Kidney (tissue), 14 donors: ENCODE data around the gene WNT2B. TPM values are rescaled to one million over a fixed set of nuclear protein-coding genes. Genes with fewer than 3 reads are reported as not detected.

Experiments
- DNase-seq, 5 donors: peaks; one replicate each; pipeline ENCODE4 v3.0.0-alpha.2; 2013 to 2020
- FAIRE-seq: peaks from 2 replicates; lab custom pipeline; 2012; peaks lifted over from hg19 to GRCh38; lab: Jason Lieb, UNC
- H3K27ac ChIP-seq, 2 donors: one replicate each; pipeline ENCODE4 v1.7.0; 2013; ENCODE audit warnings: low read depth in 2 of 2, low read length in 2 of 2, inconsistent platforms in 1 of 2
- H3K27me3 ChIP-seq: one replicate; pipeline ENCODE4 v1.7.1; 2013; ENCODE audit warnings: low read length, inconsistent platforms; ENCODE audit not compliant: control insufficient read depth, insufficient read depth
- H3K36me3 ChIP-seq, 3 donors: one replicate each; pipeline versions ENCODE4 v1.7.0 to v1.7.1; 2013; ENCODE audit warnings: low read length in 3 of 3, control low read depth in 1 of 3, inconsistent platforms in 1 of 3; ENCODE audit not compliant: insufficient read depth in 3 of 3, control insufficient read depth in 2 of 3
- H3K4me1 ChIP-seq, 3 donors: one replicate each; pipeline versions ENCODE4 v1.7.0 to v1.7.1; 2013; ENCODE audit warnings: low read length in 3 of 3, inconsistent platforms in 1 of 3, low read depth in 1 of 3; ENCODE audit not compliant: control insufficient read depth in 2 of 3, insufficient read depth in 2 of 3
- H3K4me3 ChIP-seq, 3 donors: one replicate each; pipeline versions ENCODE4 v1.7.0 to v1.8.1; 2013; ENCODE audit warnings: low read length in 3 of 3, control low read depth in 1 of 3, inconsistent platforms in 1 of 3
- H3K9ac ChIP-seq, 3 donors: one replicate each; pipeline versions ENCODE4 v1.7.0 to v1.7.1; 2013; ENCODE audit warnings: low read length in 3 of 3, control low read depth in 1 of 3, inconsistent platforms in 1 of 3
- H3K9me3 ChIP-seq, 3 donors: one replicate each; pipeline versions ENCODE4 v1.7.0 to v1.7.1; 2013; ENCODE audit warnings: low read length in 3 of 3, control low read depth in 1 of 3, inconsistent platforms in 1 of 3; ENCODE audit not compliant: control insufficient read depth in 2 of 3, insufficient read depth in 1 of 3
- intact Hi-C: fragments of 100-400 bp; cut with DNase I; formaldehyde crosslinking; loops from one replicate; pipeline ENCODE4 v1.11.1; 2022
- polyA plus RNA-seq: library from polyadenylated mRNA; stranded (reverse); fragments of 350-450 nt; fragmentation: Illumina TruSeq; extraction: RNeasy Lipid Tissue Mini Kit (QIAGEN cat#74804); gene quantifications from one replicate; pipeline ENCODE4 v1.2.3, GENCODE V29; 2014; ENCODE audit warnings: low read depth, low replicate concordance; ENCODE audit not compliant: insufficient read depth
- total RNA-seq: library from RNA; stranded (reverse); fragmentation: NEBNext Ultra II Directional; extraction: Animal tissue kit (Norgen Biotek cat#: 25700); gene quantifications from one replicate; pipeline ENCODE4 v1.2.1, GENCODE V29; 2021
- TF ChIP-seq, protein P1 (sequence below): IDR thresholded peaks from 3 replicates; pipeline ENCODE4 v1.5.1; 2012; ENCODE audit warnings: mild to moderate bottlenecking, moderate library complexity, borderline replicate concordance; ENCODE audit not compliant: insufficient read depth; ENCODE audit errors: extremely low read depth
- donor health status: control.
- donor health status: control.
- donor health status: control.
- donor health status: control.
- donor health status: control.
- donor health status: DM: yes; HTN: yes; CAD: no.
- donor health status: Normal renal cell carcinoma (clear cell type).

Gene WNT2B
- total and polyA plus RNA-seq, 2 donors from 2014 or later = 0.75 to 4.7 TPM

DNA sequence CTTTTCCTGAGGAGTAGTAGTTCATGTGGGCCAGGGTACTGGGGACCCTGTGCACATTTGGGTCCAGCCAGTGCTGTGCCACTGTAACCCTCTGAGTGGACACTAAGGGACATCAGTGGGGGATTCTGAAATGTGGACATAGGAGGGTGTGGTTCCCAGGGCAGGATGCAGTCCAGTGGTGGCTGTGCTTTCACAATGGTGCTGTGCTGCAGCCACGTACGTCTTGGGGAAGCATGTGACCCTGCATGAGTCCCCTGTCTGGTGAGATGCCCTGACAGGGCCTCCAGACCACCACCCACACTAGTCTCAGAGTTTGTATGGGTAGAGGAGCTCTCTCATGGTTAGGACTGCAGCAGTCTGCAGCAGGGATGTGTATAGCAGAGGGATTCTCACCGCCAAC is 37.8 kb upstream of the WNT2B start:
- FAIRE-seq = no peak
- TF ChIP-seq, protein P1, sequence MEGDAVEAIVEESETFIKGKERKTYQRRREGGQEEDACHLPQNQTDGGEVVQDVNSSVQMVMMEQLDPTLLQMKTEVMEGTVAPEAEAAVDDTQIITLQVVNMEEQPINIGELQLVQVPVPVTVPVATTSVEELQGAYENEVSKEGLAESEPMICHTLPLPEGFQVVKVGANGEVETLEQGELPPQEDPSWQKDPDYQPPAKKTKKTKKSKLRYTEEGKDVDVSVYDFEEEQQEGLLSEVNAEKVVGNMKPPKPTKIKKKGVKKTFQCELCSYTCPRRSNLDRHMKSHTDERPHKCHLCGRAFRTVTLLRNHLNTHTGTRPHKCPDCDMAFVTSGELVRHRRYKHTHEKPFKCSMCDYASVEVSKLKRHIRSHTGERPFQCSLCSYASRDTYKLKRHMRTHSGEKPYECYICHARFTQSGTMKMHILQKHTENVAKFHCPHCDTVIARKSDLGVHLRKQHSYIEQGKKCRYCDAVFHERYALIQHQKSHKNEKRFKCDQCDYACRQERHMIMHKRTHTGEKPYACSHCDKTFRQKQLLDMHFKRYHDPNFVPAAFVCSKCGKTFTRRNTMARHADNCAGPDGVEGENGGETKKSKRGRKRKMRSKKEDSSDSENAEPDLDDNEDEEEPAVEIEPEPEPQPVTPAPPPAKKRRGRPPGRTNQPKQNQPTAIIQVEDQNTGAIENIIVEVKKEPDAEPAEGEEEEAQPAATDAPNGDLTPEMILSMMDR = no peak

GRCh38 chr1:112472142-112472541 is 36.6 kb upstream of the WNT2B start:
- H3K27me3 ChIP-seq = no peaks in the 10 kb centered on the region
- no peak overlapping the region for H3K9ac ChIP-seq
- TF ChIP-seq, protein P1 = no peak
- H3K36me3 ChIP-seq = peaks cover 0 to 4% (median 0%) of the 10 kb centered on the region in 3 donors
- DNase-seq (no peak), FAIRE-seq (no peak)
- H3K4me3 ChIP-seq = no peak overlapping the region
- intact Hi-C loops = loop anchor here (10.0 kb wide), 1 partner anchor 87 kb away; no protein-coding TSS in a partner anchor
- H3K27ac ChIP-seq = no peak overlapping the region
- no peaks in the 10 kb centered on the region for H3K4me1 ChIP-seq
- peaks cover 0 to 3% (median 0%) of the 10 kb centered on the region in 3 donors for H3K9me3 ChIP-seq

More for the DNA sequence above, 37.8 kb upstream of the WNT2B start:
- intact Hi-C loops = loop anchor here (10.0 kb wide), 1 partner anchor 86 kb away; no protein-coding TSS in a partner anchor
- Histone ChIP-seq H3K9me3 (no peaks in the 10 kb centered on the region), H3K9ac (no peak overlapping the region), H3K27me3 (no peaks in the 10 kb centered on the region), H3K4me1 (peaks cover 0 to 3% (median 0%) of the 10 kb centered on the region in 3 donors), H3K4me3 (no peak overlapping the region), H3K36me3 (no peaks in the 10 kb centered on the region), H3K27ac (no peak overlapping the region)
- DNase-seq = no peak

- no peak for FAIRE-seq
- H3K36me3 ChIP-seq = peaks cover 0 to 4% (median 0%) of the 10 kb centered on the region in 3 donors
- H3K4me3 ChIP-seq = no peak overlapping the region
- no peak overlapping the region for H3K9ac ChIP-seq
- intact Hi-C loops = loop anchor here (10.0 kb wide), 1 partner anchor 93 kb away; no protein-coding TSS in a partner anchor
- no peaks in the 10 kb centered on the region for H3K27me3 ChIP-seq
- DNase-seq = no peak
- no peaks in the 10 kb centered on the region for H3K4me1 ChIP-seq
- TF ChIP-seq, protein P1 = no peak
- H3K27ac ChIP-seq = no peak overlapping the region
- H3K9me3 ChIP-seq = peaks cover 0 to 5% (median 0%) of the 10 kb centered on the region in 3 donors
Observed at GRCh38 chr1:112477550-112477949, 31.2 kb upstream of the WNT2B start.
